GM19239 (cell line): ENCODE measurements around the gene TDRD1.

Source experiments
- DNase-seq: peaks from one replicate; pipeline ENCODE4 v3.0.0; 2011; ENCODE audit warnings: low spot score; ENCODE audit not compliant: insufficient read length
- FAIRE-seq: peaks from 2 replicates; lab custom pipeline; 2011; peaks lifted over from hg19 to GRCh38; lab: Jason Lieb, UNC

Gene TDRD1

DNA sequence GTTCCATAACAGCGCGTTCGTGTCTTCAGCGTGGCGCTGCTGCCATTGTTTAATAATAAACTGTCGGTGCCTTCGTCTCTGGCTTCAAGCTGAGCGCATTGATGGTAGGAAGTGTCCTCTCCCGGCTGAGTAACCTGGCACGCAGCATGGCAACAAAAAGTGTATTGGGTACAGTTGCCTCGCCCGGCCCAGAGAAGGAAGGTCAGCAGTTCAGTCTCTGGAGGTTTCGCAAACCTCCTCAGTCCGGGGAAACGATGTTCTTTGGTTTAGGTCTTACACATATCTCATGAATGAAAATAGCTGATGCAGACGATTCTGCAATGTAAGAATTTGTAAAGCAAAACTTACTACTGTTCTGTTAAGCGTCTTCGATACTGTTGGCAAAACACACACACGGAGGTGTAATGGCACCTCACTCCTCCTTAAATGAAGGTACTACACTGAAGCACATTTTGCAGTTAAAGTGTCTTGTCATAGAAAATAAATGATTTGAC lies 4.4 kb upstream of the TDRD1 start:
- DNase-seq (no peak), FAIRE-seq (no peak)

DNA sequence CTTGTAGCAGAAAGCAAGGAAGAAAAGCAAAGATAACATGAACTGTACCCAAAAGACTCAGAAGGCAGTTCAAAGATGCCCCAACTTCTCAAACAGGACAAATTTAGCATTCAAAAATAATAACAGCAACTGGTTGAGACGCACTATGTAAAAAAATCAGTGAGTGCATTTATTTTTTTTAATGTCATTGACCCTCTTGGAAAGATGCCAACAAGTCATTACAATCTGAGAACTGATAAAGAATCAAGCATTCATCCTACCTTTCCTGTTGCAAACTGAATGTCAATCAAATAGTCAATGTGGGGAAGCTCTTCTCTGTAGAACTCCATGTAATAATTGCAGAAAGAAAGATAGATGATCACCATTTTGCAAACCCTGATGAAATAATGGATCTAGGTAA lies 3.5 kb upstream of the TDRD1 start:
- DNase-seq (no peak), FAIRE-seq (no peak)

DNA sequence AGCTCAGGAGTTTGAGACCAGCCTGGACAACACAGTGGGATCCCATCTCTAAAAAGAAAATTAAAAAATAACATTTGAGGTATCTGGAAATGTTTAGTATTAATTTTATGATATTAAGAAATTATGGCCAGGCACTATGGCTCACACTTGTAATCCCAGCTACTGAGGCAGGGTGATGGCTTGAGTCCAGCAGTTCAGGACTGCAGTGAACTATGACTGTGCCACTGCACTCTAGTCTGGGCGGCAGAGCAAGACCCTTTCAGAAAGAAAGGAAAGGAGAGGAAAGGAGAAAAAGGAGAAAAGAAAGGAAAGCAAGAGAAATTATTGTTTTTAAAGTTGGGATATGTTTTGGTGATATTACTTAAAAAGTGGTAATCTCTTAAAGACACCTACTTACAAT lies 2.6 kb upstream of the TDRD1 start:
- no peak for DNase-seq
- FAIRE-seq, result no peak

DNA sequence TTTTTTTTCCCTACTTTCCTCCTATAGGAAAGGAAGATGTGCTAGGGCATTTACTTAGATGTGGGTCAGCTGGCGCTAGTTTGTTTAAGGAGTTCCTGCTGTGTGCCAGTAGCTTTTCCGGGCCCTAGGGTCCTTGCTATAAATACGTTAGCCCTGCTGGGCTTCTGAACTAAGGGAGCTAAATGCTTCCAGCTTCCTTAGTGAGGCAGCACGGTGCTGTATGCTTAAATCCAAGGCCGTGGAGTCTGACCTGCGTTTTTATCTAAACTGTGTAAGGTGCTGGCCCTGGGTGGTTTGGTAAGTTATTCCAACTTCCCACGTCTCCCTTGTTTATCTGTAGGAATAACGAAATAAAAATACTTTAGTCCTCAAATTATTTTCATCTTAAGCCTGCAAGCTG lies 594 bp downstream of the TDRD1 start:
- DNase-seq (no peak), FAIRE-seq (no peak)

DNA sequence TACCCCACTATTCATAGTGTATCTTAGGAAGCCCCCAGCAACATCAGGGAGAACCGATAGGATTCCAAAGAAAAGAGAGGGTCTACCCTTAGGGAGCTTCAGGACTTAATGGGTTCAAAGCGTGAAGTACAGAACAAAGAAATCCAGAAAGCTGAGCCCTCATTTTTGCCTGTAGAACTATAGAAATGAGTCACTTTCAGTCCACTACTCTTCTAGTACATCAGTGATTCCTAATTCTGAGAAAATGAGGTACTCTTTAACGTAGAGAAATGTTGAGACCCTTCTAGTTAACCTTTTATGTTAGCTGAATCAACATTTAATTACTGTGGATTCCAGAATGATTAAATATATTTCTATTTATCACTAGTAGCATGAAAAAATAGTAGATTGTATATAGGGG lies 1.8 kb downstream of the TDRD1 start:
- FAIRE-seq, result no peak
- DNase-seq, result no peak

DNA sequence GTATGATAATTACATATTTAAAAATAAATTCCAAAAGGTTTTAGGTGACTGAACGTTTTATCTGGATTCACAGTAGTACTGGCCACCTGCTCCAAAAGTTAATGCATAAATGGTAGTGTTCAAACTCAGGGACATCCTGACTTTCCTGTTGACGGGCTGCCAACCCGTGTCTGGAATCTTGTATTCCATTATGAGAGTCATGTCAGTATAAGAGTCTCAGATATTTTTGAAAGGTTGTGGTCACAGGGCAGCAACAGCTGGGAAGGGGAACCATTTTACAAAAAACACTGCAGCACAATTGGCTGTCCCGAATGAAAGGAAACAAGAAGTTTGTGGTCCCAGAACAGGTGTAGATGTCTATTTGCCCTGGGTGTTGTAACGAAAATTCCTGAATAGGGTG lies 2.8 kb downstream of the TDRD1 start:
- FAIRE-seq (no peak), DNase-seq (no peak)

DNA sequence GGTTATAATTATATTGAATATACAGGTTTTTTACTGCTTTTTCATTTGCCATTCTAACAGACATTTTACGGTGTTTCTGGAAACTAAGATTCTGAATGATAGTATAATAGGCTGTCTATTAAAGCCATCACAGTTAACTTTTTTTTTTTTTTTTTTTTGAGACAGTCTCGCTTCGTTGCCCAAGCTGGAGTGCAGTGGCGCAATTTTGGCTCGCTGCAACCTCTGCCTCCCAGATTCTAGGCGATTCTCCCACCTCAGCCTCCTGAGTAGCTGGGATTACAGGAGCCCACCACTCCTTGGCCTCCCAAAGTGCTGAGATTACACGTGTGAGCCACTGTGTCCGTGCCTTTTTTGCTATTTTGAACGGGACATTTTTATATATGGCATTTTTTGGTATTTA lies 4.4 kb downstream of the TDRD1 start:
- DNase-seq (no peak), FAIRE-seq (no peak)

DNA sequence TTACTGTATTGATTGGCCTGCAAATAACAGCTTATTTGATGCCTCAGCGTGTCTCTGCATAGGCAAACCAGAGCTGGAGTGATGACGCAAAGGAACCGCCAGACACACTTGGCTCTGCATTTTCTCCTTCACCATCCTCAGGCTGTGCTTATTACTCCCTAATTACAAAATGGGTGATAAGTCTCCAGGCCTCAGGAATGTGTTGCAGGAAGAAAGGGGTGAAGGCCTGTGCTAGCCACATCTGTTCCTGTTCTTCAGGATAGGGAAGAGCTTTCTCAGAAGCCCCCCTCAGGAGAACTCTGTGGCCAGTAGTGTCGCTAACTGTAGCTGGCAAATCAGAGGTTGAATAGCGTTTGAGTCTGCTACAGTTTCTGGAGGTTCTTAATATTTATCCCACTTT lies 5.1 kb downstream of the TDRD1 start:
- FAIRE-seq (no peak), DNase-seq (no peak)

DNA sequence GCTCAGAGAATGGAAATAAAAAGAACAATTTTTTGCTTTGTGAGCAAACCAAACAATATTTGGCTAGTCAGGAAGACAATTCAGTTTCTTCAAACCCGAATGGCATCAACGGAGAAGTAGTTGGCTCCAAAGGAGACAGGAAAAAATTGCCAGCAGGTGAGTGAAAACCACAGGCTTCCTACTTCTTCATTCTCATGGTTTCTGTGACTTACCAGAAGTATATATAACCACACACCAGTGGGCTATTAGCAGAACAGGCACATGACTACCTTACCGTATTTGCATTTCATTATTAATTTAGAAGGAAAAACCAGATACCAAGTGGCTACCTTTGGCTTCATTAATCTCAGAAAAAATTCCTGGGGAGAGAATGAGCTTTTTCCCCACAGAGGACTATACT lies 8.8 kb downstream of the TDRD1 start:
- FAIRE-seq (no peak), DNase-seq (no peak)

DNA sequence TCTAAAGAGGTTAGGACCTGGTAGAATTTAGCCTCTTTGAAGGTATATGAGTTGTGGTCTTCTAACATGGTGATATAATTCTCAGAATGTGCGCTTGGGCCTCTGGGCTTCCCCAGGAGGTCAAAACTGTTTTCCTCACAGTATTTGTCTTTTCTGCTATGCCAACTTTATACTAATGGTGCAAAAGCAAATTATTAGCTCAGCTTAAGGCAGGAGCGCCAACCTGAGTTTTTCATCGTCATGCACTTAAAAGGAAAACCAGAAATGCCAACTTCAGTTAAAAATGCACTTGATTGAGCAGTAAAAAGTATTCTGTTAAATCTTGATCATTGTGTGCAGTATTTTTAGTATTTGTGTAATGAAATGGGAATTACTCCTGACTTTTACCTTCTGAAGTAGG lies 9.7 kb downstream of the TDRD1 start:
- DNase-seq (no peak), FAIRE-seq (no peak)

DNA sequence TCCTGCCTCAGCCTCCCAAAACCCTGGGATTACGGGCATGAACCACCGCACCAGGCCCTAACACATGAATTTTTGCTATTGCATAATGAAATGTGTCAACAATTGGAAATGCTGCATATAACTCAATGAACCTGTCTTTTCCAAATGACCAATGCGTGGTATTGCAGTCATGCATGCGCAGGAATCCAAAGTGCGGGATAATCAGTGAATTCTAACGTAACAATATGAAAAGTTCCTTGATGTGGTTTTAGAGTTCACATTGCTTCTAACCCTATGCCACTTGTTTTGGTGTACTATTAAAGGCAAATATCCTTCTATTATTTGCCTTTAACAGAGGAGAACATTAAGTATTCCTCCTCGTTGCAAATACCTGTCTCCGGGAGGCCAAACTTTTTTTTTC lies 10.5 kb downstream of the TDRD1 start:
- DNase-seq, result no peak
- FAIRE-seq, result no peak

DNA sequence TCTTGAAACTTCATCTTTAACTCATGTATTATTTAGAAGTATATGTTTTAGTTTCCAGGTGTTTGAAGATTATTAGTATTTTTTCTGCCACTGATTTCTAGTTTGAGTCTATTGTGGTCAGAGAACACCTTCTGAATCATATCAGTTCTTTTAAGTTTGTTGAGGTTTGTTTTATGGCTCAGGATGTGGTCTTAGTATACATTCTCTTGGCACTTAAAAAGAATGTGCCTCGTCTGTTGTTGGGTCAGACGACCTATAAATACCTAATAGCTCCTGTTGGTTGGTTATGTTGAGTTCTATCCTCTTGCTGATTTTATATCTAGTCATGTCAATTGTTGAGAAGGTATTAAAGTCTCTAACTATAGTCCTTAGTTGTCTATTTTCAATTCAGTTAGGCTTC lies 15.9 kb downstream of the TDRD1 start:
- DNase-seq, result no peak
- no peak for FAIRE-seq

DNA sequence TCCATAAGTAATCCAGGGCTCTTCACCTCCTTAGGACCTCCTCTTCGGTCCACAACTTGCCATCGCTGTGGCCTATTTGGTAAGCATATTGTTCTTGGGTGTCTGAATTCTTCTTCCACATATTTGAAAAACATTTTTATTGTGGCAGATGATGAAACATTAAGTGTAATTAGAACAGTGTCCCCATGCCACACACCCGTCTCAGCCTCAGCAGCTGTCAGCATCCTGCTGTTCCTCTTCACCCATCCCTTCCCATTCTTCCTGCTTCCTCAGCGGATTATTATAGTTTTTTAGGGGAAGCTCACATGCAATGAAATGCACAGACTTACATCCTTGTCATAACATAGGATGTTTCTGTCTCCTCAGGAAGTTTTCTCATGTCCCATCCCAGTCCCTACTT lies 20.1 kb downstream of the TDRD1 start:
- no peak for FAIRE-seq
- DNase-seq, result no peak

DNA sequence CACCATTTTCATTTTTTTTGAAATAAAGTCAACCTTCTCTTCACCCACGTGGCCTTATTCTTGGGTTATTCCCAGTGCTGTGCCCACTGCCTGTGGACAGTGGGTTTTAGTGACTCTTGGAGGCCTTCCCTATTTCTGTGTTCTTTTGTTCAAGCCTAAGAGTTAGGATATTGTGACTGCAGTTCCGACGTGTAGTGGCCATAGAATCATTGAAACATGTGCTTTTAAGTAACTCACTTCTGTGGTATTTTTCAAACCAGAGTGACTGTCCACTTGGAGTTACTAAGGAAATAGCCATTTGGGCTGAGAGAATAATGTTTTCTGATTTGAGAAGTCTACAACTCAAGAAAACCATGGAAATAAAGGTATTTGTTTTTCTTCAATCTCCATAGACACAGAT lies 23.7 kb downstream of the TDRD1 start:
- no peak for DNase-seq
- no peak for FAIRE-seq

DNA sequence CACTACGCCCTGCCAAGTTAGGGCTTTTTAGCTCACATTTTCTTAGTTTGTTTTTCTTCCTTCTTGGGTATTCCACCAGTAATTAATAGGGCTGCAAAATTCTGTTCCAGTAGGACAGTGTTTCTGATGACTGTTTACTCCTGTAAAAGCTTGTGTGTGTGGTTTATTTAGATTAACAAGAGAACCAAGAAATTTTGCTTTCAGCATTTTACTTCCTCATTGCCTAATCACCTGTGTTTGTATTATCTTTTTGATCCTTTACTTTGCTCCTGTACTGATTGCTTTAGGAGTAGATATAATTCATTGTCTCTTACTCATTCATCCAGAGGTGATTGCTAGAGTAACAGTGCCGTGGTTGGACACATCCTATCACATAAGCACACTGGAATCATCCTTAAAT lies 27.7 kb downstream of the TDRD1 start:
- FAIRE-seq, result no peak

DNA sequence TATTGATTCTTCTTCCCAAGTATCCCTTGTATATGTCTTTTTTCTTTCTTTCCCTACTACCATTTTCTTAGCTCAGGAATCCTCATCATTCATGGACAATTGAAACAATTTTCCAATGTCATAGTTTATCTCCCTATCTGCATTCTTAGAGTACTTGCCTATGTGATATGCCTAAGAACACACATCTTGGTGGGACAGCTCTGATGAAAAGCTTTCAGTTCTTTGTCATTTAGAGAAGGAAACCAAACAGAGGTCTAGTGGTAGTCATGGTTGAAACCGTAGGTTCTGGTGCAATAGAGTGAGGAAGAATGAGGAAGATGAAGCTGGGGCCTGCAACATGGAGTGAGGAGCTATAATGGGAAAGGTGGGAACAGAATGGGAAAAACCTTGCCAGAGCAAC lies 28.2 kb downstream of the TDRD1 start:
- no peak for DNase-seq
- FAIRE-seq, result no peak

More for the DNA sequence above, 27.7 kb downstream of the TDRD1 start:
- no peak for DNase-seq

DNA sequence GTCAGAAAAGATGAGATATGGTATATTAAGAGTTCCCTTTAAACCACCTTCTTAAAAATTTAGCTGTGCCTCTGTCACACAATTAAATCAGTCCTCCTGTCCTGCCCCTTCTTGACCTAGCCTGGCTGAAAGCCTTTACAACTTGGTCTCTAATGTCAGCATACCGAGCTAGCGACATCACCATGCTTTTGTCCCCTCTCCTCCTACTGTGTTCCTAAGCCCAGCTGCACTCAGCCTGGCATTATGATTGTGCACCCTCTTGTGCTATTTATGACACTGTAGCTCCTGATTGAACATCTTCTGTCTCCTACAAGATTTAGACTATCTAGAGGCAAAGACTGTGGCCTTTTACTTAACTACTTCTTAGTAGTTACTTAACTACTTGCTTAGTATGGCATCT lies 29.2 kb downstream of the TDRD1 start:
- no peak for FAIRE-seq
- no peak for DNase-seq

DNA sequence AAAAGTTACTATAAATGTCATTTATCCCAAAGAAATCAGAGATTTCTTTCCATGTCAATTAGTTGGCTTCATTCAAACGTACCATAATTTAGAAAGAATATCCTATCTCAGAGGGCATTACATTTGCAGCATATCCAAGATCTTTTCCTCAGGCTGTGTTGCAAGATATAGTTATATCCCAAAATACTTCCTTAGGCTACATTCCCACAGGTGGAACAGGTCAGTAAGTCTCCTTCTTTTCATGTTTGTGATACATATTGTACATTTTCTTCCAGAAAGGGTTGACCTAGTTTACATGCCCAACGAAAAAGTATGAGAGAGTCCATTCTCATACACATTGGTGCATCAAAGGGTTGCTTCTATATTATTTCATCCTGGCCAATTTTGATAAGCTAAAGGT lies 33.0 kb downstream of the TDRD1 start:
- no peak for FAIRE-seq
- no peak for DNase-seq

DNA sequence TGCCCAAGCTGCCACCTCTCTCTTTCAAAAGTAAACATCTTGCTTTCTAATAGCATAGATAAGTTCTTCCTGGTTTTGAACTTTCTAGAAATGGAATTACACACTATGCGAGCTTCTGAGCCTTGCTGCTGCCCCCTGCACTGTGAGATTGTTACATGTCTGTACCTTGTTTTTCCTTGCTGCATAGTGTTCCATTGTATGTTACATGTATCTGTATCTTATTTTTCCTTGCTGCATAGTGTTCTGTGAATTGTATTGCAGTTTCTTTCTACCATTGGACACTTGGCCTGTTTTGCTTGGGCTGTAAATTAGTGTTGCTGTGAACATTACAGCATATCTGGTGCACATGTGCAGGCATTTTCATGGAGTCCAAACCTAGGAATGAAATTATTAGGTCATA lies 35.9 kb downstream of the TDRD1 start:
- no peak for FAIRE-seq
- DNase-seq, result no peak

DNA sequence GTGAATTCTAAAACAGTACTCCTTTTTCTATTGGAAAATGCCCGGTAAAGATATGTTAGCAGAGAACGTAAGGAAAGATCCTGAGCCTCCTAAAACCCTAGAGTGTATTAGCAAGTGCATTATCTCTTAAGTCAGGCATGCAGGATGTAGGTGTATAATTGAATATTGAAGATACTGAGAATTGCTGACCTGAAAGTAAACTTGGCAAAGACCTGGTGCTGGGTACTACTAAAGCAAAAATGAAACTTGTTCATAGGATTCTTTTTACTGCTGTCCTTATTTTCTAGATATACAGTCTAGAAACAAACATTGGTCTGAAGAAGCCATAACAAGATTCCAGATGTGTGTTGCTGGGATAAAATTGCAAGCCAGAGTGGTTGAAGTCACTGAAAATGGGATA lies 41.1 kb downstream of the TDRD1 start:
- FAIRE-seq, result no peak
- DNase-seq, result no peak

DNA sequence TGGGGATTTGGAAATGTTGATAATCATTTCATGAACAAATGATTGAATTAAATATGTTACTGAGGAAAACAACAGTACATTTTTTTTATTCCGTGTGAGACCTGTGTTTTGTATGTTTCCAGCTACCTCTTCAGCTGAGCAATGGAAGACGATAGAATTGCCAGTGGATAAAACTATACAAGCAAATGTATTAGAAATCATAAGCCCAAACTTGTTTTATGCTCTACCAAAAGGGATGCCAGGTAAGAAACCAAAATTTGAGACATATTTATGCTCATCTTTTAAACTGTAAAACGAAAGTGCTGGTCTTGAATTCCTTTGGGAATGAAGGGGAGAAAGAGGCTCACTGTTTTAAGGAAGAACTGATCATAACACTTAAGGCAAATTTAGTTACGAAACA lies 42.1 kb downstream of the TDRD1 start:
- FAIRE-seq (no peak), DNase-seq (no peak)

DNA sequence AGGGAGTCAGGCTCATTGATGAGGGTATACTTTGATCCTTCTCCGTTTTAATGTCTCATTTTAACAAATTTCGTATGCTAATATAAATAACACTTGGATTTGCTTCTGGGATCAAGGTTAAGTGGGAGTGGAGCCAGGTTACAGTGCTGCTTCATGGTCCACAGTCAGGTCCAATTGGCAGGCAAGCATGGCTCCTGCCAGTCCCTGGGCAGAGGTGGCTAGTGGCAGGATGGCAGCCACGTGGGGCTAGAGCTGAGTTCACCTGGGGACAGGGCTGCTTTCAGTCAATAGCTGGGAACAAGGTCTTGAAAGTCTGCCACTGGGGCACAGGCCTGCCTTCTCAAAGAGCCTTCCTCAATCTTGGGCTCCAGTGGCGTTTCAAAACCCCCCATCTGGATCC lies 43.9 kb downstream of the TDRD1 start:
- FAIRE-seq, result no peak

DNA sequence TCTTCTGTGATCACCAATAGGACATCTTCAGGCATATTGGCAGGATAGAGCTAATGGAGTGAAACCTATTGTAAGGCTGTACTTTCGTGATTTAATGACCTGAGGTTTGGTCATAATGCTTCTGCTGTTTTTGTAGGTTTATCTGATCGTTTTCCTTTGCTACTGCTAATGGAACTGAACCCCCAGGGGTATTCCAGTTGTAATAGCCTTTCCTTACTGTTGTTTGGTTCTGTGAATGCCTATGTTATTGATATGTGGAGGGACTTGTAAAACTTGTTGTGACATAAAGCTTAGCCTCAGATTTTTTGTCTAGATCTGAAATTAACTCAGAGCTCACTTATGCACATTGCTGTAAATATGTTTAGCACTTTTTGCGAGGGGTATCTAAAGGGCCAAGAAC lies 49.0 kb downstream of the TDRD1 start:
- FAIRE-seq (no peak), DNase-seq (no peak)

More for the DNA sequence above, 43.9 kb downstream of the TDRD1 start:
- no peak for DNase-seq
